OCI-M1 (cell line): ENCODE measurements around the gene RSRC1.
"Not testable (repeated sequence)": the region's sequence is repeated elsewhere in the genome, so short reads cannot be mapped to it uniquely, and the experiment has no call there.

Experiments used
- DNase-seq: peaks from one replicate; lab custom pipeline; 2025; lab: John Stamatoyannopoulos, UW

RSRC1 gene

GRCh38 chr3:158465074-158465473, 355.2 kb downstream of the RSRC1 start:
- no peak for DNase-seq

DNA sequence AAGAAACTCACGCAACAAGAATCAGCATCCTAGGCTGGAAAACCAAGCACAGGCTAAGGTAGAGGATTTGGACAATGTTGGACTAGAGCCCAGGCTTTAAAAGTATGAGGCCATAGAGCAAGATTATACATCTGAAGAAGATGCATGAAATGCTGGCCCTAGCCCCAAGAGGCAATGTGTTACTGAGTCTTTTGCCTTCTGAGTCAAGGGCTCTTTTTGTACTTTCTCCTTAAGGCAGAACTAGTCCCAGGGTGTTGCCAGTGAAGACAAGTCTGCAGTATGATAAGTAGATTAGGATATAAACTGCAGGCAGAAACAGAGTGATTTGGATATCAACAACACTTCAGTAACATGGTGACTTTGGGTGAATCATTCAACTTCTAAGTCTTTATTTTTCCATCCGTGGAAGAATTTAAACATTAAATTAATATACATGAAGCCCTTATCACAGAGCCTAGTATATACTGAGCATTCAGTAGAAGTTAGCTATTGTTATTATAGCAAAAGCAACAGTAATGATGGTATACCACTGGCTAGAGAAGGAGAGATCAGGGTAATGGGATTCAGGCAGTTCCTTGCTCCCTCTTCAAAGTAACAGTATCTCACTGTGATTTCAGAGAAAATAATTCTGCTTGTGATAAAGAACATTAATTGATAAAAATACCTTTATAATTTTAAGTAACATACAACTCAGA, 361.2 kb downstream of the RSRC1 start:
- peak; percentile 5 for DNase-seq

DNA sequence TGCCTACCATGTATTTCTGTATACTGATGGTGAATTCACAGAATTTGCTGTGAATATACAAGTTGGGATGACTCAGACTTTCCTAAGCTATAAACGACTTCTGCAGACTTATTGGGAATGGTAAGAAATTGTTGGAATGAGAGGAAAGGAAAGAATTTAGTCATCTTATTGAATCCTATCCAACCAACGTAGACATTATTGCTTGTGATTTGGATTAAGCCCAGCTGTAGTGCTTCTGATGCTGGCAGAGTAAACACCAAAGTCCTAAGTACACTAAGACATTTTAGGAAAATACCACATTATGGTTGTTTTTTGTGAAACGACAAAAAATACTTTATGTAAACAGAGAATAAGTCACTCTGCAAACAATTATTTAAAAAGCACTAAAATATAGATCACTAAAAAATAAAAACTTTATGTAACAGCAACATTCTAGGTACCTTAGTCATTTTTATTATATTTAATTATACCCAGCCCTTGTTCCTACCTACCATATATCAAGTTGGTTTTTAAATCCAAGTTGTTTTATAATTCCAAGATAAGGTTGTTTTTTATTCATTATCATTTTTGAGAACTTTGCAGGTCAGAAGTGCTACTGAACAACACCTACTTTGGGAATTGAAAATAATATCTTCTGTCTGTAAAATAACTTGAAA, 361.9 kb downstream of the RSRC1 start:
- no peak for DNase-seq

DNA sequence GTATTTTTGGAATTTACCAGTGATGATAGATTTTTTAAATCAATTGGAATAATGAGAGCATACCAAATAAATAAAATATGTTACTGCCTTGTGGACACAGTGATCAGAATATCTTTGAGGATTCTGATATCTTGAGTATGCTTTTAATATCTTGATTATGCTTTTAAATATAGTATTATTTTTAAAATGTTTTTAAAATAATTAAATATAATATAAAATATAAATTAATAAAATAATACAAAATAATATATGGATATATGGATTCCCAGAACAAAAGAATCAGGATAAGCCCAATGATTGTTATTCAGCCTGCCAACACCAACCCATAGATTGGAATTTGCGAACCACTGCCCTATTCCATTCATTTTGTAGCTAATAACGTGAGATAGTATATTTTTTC, 369.2 kb downstream of the RSRC1 start:
- no peak for DNase-seq

DNA sequence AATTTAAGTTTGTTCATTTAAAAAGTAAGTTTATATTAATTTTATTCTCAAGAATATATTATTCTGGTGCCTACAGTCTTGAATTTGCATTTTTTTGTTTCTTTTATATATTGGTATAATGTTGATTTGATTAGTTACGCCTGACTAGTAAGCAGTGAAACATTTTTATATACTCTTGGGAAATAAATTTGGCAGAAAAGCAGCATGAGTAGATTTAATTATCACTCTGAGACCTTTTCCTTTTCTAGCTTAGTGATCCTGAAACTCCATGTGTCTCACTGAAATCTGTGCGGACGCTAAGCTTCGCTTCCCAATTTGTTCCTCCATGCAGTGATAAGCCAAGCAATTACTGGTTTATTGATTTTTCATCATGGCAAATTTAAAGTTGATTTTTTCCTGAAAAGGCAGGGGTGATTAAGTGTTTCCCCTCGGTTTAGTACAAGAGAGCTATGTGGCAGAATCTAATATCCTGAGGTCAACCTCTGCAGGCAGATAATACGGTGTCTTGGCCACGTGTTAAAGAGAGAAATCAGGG, 373.9 kb downstream of the RSRC1 start:
- no peak for DNase-seq

- peak; percentile 18 for DNase-seq
Observed at GRCh38 chr3:158486200-158486599, 376.3 kb downstream of the RSRC1 start.

DNA sequence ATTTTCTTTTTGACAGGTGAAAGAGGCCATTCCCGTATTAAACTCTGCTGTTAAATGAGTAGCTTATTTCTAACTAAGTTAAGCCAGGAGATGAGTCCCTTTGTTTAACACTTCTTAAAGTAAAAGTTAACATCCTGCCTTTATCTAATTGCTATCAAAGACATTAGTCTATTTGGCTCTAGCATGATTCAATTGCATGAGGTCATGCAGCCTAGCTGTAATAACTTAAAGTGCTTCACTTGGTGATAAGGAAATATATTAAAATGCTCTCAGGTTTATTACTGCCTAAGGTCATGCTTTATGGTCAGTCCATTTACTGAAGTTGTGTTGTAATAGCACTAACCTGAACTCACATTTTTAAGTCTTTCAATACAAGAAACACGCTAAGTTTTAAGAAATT, 378.8 kb downstream of the RSRC1 start:
- no peak for DNase-seq

DNA sequence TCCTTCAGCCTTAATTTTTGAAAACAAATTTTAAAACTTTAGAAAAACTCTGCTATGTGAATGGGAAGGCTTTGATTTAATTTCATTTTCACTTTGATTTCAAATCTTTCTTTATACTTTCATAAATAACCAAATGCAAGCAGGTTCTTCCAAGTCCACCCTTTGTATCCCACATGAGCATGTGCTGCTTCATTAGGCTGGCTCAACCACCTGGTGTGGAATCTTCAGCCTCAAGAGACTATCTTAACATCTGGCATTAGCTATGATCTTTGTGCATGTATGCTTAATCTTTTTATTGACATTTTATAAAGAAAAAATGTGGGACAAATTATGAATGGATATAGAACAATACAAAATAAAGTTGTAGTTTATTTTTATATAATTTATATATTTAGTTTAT, 379.3 kb downstream of the RSRC1 start:
- no peak for DNase-seq

- no peak for DNase-seq
Observed at GRCh38 chr3:158491968-158492367, 382.1 kb downstream of the RSRC1 start.

DNA sequence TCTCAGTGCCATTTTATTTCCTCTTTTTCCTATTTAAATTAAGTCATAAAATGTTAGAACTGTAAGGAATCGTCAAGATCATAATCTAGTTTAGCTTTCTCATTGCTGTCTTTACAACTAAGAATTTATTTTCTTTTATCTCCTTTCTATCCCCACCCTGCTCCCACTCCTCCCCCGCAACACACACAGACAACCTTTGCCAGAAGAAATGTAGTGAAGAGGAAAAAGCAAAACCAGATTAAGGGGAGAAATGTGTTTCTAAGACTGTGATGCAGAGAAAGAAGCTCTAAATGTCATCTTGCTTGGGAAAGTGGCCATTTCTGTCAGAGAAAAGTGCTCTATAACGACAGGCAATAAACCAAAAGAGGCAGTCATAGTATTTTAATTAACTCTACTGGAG, 382.8 kb downstream of the RSRC1 start:
- peak; percentile 49 for DNase-seq

GRCh38 chr3:158493931-158494330, 384.0 kb downstream of the RSRC1 start:
- no peak for DNase-seq

- DNase-seq: no peak
Observed at GRCh38 chr3:158494673-158495072, 384.8 kb downstream of the RSRC1 start.

GRCh38 chr3:158495398-158495902, 385.6 kb downstream of the RSRC1 start:
- DNase-seq: not testable (repeated sequence)

GRCh38 chr3:158505117-158505516, 395.2 kb downstream of the RSRC1 start:
- no peak for DNase-seq

DNA sequence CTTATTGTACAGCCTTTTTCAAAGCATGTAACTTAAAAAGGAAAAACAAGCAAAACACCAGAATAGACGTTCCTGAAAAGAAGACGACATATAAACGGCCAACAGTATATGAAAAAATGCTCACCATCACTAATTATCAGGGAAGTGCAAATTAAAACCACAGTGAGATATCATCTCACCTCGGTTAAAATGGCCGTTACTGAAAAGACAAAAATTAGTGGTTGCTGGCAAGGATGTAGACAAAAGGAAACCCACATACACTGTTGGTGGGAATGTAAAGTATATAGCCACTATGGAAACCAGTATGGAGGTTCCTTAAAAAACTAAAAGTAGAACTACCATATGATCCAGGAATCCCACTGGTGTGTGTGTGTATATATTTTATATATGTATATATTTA, 396.6 kb downstream of the RSRC1 start:
- no peak for DNase-seq

- no peak for DNase-seq
Observed at GRCh38 chr3:158508481-158508880, 398.6 kb downstream of the RSRC1 start.

DNA sequence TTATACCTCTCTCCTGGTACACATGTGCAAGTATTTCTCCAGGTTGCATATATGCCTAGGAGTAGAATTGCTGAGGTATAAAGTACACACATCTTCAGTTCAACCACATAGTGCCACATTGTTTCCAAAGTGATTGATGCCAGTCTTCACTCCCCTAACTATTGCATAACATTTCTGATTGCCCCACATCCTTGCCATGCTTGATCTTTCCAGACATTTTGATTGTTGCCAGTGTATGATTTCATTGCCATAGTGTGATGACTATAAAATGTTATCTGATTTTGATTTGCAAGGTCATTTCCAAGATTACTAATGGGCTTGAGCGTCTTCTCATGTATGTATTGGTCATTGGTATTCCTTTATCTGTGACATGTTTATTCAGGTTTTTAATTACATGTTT, 400.0 kb downstream of the RSRC1 start:
- no peak for DNase-seq

GRCh38 chr3:158516729-158517128, 406.8 kb downstream of the RSRC1 start:
- DNase-seq: not testable (repeated sequence)

GRCh38 chr3:158519776-158520175, 409.9 kb downstream of the RSRC1 start:
- DNase-seq: no peak

DNA sequence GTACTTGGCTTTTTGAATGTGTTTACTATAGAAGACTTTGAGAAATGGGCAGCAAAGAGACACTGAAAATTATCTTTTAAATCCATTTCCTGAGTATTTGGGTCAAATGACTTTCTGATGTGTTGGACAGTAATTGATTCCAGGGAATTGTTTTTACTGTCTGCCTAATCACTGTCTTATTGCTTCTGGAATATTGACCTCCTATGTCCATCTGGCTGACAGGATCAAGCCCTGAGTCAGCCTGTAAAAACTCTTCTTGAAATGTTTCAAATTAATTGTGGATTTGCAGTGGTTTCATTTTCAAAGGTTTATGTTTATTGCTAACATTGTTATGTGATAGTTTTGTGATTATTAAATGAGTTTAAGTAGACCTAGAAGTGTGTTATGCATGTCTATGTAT, 410.5 kb downstream of the RSRC1 start:
- no peak for DNase-seq

GRCh38 chr3:158522221-158523136, 412.6 kb downstream of the RSRC1 start:
- no peak for DNase-seq

DNA sequence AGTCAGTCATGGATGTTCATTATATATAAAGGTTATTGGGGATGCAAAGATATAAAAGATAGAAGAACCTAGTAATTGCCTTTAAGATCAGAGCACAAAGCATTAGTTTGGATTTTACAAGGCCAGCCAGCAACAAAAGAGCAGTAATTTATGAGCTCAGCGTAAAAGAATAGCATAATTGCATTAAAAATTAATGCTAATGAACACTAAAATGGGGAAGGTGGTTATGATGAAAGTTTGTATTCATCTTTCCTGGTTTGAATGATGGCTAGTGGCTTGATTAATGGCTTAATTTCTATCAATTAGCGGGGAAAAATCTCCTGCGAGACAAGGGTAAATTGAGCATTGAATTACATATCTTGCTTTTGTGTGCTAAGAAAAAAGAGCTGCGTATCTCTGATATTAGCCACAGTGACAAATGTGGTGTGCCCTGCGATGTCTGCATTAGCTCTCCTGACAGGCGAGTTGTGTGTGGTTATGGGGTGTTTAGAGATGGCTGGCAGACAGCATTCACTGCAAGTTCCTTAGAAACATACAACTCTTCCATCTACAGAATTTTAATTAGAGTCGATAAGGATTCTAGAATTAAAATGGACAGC, 418.3 kb downstream of the RSRC1 start:
- DNase-seq: no peak
